Cortex of kidney (tissue), 1 donor: ENCODE measurements around the gene CD2.

ENCODE experiments used
- DNase-seq: peaks from one replicate; lab custom pipeline; 2025; lab: John Stamatoyannopoulos, UW

Gene CD2

GRCh38 chr1:116777831-116778830 lies 23.9 kb downstream of the CD2 start:
- DNase-seq, result no peak

- no peak for DNase-seq
Observed at GRCh38 chr1:116781034-116781433, 26.8 kb downstream of the CD2 start.

- DNase-seq, result no peak
Observed at GRCh38 chr1:116785006-116785405, 30.8 kb downstream of the CD2 start.

GRCh38 chr1:116786049-116786448 lies 31.8 kb downstream of the CD2 start:
- no peak for DNase-seq

- no peak for DNase-seq
Observed at GRCh38 chr1:116791727-116792126, 37.5 kb downstream of the CD2 start.

GRCh38 chr1:116793357-116793935 lies 39.2 kb downstream of the CD2 start:
- DNase-seq, result no peak

- no peak for DNase-seq
Observed at GRCh38 chr1:116794371-116794770, 40.1 kb downstream of the CD2 start.

GRCh38 chr1:116794804-116795481 lies 40.7 kb downstream of the CD2 start:
- no peak for DNase-seq

GRCh38 chr1:116795482-116795829 lies 41.2 kb downstream of the CD2 start:
- DNase-seq, result no peak

GRCh38 chr1:116804736-116805135 lies 50.5 kb downstream of the CD2 start:
- DNase-seq, result no peak

GRCh38 chr1:116805398-116805797 lies 51.2 kb downstream of the CD2 start:
- no peak for DNase-seq

GRCh38 chr1:116806245-116806644 lies 52.0 kb downstream of the CD2 start:
- no peak for DNase-seq

GRCh38 chr1:116806671-116807070 lies 52.4 kb downstream of the CD2 start:
- no peak for DNase-seq

- no peak for DNase-seq
Observed at GRCh38 chr1:116807394-116808199, 53.4 kb downstream of the CD2 start.

GRCh38 chr1:116808200-116808847 lies 54.1 kb downstream of the CD2 start:
- DNase-seq, result no peak

- DNase-seq, result no peak
Observed at GRCh38 chr1:116808848-116809508, 54.7 kb downstream of the CD2 start.

- no peak for DNase-seq
Observed at GRCh38 chr1:116811321-116811720, 57.1 kb downstream of the CD2 start.

- no peak for DNase-seq
Observed at GRCh38 chr1:116814926-116815723, 60.9 kb downstream of the CD2 start.

- no peak for DNase-seq
Observed at GRCh38 chr1:116817582-116818064, 63.4 kb downstream of the CD2 start.
